ENCODE results near the gene MYMX.

Gene MYMX

DNA sequence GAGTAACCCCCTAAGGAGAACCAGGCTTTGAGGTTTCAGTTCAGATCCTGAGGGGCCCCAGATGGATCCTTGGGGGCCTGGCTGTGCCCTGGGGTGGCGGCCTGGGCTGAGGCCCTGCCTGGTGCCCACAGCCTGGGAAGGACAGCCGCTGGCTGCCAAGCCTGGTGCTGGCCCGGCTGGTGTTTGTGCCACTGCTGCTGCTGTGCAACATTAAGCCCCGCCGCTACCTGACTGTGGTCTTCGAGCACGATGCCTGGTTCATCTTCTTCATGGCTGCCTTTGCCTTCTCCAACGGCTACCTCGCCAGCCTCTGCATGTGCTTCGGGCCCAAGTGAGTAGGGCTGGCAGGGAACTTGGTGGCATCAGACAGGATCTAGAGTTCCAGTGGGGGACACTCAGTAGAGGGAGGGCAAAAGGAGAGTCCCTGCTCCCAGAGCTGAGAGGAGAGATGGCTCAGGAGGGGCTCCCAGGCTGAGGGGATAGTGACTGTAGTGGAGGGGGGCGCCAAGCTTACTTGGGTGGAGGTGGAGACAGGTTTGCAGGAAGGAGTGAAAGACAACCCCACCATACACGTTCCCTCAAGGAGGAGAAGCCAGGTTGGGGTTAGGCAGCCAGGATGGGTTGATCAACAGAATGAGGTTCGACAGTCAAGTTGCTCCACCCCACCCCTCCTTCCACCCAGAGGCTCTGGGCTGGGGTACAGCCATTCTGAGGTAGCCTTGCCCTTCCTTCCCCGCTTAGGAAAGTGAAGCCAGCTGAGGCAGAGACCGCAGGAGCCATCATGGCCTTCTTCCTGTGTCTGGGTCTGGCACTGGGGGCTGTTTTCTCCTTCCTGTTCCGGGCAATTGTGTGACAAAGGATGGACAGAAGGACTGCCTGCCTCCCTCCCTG, 16.2 kb downstream of the MYMX start:
- DNase-seq (ENCODE audit: low read depth), result no peak

DNA sequence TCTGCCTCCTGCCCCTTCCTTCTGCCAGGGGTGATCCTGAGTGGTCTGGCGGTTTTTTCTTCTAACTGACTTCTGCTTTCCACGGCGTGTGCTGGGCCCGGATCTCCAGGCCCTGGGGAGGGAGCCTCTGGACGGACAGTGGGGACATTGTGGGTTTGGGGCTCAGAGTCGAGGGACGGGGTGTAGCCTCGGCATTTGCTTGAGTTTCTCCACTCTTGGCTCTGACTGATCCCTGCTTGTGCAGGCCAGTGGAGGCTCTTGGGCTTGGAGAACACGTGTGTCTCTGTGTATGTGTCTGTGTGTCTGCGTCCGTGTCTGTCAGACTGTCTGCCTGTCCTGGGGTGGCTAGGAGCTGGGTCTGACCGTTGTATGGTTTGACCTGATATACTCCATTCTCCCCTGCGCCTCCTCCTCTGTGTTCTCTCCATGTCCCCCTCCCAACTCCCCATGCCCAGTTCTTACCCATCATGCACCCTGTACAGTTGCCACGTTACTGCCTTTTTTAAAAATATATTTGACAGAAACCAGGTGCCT, 16.9 kb downstream of the MYMX start:
- no peak for DNase-seq (ENCODE audit: low read depth)

DNA sequence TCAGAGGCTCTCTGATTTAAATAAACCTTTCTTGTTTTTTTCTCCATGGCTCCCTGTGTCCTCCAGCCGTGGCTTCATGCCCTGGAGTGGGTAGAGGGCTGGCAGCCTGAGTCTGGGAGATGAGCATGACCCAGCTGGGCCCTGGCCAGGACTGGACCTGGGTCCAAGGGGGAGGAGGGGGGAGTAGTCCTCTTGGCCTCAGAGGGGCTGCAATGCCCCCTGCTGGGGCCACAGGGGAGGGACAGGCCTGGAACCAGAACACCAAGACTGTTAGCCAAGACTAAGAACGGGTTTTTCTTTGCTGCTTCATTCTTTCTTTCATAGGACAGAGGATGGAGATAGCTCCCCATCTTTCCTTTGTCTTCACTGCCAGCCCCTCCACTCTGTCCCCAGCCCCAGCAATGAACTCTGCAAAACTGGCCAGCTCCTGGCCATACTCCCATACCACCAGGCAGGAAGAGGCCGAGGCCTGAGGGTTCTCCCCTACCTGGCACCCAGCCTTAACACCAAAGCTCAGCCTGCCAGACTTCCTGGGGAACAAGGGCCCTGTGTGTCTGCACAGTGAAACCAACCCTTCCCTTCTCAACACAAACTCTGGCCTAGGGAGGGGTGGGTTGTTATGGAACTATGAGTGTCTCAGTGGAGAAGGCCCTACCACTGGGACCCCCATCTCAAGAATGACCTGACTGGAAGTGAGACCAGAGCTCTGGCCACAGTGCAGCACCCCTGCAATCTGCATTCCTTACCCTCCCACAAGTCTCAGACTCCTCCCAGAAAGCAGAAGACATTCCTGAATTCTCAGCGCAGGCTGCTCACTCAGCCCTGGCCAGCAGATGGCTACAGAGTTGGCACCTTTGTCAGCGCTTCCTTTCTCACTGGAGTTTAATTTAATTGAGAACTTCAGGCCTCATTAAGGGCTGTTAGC, 17.6 kb downstream of the MYMX start:
- DNase-seq (ENCODE audit: low read depth), result no peak

DNA sequence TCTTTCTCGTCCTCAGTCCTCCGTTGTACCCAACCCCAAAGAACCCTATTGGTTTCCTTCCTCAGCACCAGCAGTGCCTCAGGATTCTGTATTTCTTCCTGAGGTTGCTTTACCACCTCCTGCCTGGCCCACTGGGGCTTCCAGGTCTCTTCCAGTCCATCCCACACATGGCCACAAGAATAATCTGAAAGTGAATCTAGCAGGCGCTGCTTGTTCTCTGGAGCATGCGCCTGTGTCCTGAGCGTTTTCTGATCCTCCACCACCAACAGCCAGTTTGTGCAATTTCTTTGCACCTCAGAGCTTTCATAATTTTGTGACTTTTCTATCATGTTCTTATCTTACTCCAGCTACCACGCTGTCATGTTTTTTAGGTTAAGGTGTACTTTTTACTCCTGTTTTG, 18.5 kb downstream of the MYMX start:
- DNase-seq (ENCODE audit: low read depth), result no peak

DNA sequence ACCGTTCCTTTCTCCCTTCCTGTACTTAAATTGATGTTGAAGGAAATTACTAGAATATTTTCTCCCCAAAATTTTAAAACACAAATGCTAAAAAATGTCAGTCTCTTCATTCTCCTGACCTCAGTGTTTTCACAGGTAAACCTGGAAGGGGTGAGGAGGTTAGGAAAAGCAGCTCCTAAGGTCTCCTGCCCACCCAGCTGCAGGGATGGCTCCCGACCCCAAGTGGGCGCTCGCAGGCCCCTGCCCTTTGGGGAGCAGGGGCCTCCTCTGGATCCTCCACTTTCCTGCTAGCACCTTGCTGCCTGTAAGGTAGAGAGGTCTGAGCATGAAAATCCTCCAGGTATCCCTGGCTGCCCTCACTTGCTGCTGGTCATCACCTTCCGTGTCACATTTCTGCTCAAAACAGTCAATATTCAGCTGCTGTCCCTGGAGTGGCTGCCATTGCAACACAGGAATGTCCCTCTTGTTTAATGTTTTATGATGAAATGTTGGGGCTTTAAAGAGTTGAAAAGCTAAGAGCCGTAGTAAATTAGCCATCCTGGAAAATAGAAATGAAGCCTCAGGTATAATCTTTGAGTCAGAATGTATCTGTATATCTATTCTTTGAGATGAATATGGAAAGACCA, 19.3 kb downstream of the MYMX start:
- no peak for DNase-seq (ENCODE audit: low read depth)

DNA sequence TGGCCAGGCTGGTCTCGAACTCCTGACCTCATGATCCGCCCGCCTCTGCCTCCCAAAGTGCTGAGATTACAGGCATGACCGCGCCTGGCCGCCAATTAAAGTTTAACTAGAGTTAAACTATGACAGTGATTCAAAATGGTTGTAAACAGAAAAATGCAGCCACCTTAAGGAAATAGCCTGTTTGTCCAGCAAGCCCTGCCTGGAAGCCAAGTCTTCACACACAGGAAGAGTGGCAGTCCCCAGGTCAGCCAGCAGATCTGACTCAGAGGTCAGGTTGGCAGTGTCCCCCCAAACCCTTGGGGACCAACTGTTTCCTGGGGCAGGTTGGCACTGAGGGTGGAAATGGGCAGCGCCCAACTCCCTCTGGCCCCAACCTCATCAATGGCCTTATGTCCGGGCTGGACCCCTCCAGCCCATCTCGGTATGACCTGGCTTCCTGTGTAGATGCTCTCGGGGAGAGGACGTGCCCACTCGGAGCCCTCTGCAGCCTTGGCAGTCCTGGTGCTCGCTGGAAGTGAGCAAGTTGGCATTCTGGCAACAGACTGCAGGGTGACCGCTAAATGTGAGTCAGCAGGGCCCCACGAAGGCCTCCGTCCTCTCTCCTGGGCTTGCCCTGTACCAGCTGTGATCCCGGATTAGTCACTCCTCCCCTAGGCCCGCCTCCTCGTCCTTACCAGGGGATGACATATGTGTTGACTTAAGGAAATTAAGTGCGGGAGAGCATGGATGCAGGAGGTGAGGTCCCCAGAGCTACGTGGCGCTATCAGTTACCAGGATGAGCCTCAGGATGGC, 20.5 kb downstream of the MYMX start:
- peak; percentile 91 for DNase-seq (ENCODE audit: low read depth)

DNA sequence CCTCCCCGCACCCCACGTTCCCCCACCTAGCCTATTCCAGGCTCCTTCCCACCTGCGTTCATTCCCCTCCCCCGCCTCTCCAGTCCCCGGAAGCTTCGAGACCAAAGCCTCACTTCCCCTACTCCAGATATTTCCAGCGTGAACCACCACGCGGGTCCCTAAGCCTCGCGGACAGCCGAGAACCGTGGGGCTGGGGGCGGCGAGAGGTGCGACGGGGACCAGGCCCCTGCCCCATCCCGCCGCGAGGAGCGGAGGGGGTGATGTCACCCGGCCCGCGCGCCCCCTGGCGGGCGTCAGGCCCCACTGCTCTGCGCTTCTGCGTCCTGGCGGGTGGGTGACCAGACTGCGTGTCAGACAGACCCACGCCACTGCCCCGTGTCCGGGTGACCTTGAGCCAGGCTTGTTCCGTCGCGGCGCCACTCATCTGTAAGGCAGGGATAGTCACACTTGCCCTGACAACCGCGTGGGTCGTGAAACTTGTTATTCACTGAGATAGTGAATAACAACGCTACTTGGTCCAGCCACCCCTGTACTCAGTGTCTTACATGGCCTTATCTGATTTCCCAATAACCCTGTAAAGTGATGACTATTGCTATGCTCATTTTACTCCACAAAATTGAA, 21.2 kb downstream of the MYMX start:
- DNase-seq (ENCODE audit: low read depth), result no peak

DNA sequence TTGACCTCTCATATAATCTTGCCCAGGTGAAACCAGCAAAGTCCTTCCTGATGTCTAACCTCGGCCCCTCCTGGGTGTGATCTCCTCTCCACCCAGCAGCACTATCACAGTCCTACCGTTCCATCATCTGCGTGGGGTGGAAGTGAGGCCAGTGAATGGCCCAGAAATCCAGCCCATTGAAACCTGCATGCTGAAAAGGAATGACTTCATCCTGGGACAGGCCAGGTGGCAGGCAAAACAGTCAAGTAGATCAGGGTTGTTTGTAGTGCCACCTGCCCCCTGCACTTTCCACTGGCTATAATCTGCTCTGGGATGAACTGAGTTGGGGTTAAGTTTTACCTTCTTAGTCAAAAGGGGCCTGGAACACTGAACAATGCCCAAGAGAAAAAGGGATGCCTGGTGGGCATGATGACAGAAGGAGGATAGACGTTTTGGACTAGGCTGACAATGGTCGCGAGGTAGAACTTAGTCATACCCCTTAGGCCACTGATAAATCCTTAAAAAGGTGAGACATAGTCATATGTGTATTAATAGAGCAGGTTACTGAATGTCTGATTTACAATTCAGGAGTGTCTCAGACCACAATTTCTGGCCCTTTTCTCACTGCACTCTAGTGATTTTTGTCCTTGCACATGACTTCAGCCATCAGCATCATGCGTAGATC, 22.1 kb downstream of the MYMX start:
- no peak for DNase-seq (ENCODE audit: low read depth)

DNA sequence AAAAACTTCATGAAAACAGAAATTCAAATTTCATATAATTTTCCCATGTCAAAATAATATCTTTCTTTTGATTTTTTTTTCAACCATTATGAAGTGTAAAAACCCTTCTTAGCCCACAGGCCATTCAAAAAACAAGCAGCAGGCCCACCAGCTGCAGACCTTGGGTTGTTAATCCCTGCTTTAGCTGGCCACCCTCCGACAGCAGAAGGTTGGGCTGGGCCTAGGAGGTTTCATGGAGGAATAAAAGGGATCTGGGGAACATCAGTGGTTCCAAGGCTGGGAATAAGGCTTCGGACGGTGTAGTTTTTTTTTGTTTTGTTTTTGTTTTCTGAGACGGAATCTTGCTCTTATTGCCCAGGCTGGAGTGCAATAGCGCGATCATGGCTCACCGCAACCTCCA, 26.6 kb downstream of the MYMX start:
- DNase-seq (ENCODE audit: low read depth), result no peak

DNA sequence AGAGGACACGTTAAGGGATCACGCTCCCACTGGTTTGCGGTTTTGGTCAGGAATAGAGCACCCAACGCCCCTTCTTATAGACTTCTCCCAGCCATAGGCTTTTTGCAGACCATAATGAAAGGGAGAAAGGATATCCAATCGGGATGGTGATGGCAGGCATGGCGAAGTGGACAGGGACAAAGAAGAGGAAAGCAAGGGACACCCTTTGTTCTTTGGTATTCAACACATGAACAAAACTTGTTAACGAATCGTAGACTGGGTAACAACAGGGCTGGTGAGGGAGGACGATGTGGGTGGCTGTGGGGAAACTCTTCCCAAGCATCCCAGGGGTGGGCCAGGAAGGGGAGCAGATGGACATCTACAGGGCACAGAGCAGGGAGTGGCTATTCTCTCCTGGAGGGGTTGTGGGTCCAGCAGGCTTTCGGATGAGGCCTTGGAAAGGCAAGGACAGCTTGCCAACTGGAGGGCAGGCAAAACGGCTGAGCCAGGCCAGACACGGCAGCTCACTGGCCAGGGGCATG, 28.7 kb downstream of the MYMX start:
- no peak for DNase-seq (ENCODE audit: low read depth)

DNA sequence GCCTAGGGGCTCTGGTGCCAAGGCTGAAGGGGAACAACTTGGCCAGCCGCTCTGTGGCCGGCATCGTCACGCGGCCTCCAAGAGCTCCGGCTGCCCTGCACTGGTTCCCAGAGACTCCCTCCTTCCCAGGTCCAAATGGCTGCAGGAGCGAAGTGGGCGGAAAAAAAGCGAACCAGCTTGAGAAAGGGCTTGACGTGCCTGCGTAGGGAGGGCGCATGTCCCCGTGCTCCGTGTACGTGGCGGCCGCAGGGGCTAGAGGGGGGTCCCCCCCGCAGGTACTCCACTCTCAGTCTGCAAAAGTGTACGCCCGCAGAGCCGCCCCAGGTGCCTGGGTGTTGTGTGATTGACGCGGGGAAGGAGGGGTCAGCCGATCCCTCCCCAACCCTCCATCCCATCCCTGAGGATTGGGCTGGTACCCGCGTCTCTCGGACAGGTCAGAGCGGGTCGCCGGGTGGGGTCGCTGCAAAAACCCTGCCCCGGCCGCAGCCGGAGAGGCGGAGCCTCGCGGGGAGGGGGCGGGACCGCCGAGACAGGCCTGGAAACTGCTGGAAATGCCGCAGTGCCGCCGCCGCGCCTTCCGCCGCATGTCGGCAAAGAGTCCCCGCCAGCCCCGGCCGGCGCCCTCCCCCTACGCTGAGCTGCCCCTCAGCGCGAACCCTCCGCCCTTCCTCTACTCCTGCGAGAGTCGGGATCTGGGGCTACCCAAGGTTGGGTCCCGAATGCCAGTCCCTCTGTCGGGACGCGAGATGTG, 29.4 kb downstream of the MYMX start:
- no peak for DNase-seq (ENCODE audit: low read depth)

DNA sequence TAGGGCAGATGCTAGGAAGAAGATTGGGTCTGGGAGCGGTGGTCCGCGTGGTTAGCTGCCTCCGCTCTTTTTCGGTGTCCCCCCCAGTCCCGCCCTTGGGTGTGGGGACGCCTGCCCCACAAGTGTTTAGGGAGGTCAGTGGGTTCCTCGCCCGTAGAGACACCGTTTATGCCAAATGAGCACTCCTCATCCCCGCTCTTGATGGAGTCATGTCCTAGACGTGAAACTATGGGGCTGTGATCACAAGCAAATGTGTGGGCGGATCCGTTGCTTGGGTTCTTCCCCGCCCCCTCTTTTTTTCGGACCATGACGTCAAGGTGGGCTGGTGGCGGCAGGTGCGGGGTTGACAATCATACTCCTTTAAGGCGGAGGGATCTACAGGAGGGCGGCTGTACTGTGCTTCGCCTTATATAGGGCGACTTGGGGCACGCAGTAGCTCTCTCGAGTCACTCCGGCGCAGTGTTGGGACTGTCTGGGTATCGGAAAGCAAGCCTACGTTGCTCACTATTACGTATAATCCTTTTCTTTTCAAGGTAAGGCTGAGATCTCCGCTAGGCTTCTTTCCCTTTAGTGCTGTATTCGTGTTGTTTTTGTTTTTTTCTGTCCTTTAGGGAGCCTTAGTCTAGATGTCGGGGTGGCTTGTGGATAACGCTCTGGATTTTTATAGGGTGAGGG, 30.1 kb downstream of the MYMX start, which contains the start of gene HSP90AB1:
Gene HSP90AB1 (plus strand): TSS at position 439 of the 675 bp plus-strand sequence. CDS start 1,529 bp downstream, outside the sequence.
- peak; percentile 97 for DNase-seq (ENCODE audit: low read depth)

DNA sequence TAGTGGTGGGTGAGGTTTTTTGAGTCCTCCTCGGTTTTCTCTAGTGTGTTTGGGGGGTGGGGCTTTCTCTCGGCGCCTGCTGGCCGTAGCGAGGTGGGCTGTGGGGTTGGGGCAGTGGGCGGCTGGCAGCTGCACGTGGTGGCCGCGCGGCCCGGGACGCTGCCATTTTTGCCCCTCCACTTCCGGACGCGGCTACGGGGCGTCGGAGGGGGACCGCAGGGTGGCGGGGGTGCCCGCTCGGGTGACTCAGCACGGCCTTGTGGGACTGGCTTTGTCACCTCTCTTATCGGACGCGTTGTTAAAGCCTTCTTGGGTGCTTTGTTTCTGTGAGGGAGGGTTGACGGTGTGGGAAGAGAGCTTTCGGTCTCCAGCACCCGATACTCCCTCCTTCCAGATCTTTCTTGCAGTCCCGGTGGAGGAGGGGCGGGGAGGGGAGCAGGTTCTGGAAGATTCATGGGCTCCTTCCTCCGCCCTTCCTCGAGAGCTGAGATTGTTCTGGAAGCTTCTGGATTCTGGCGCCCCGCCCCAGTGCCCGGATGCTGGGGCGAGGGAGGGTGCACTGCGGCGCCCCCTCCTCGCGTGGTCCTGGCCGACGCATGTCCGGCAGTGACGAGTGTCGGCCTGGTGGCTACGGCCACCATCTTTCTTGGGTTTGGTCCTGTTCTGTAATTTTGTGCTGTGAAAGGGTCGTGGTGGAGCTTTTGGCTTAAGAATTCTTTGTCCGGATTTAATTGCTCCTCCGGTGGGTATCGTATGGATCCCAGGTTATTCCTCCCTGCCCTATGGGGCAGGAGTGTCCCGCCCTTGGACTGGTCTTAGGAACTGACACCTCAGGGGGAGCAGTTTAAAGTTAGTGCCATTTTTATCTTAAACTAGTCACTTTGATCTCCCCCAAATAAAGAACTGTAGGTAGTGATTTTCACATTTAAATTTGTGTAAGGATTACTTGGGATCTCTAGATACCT, 30.9 kb downstream of the MYMX start:
- no peak for DNase-seq (ENCODE audit: low read depth)

DNA sequence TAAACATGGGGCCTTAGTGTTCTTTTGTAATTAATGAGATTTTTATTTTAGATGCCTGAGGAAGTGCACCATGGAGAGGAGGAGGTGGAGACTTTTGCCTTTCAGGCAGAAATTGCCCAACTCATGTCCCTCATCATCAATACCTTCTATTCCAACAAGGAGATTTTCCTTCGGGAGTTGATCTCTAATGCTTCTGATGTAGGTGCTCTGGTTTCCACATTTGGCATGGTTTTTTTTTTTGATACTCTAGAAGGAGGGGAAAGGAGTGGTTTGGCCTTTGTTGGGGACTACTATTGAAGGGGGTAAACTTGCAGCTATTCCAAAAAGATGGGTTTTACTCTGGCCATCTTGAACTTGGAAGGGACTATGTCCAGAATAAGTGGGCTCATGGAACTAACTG, 31.9 kb downstream of the MYMX start:
- DNase-seq (ENCODE audit: low read depth), result no peak

DNA sequence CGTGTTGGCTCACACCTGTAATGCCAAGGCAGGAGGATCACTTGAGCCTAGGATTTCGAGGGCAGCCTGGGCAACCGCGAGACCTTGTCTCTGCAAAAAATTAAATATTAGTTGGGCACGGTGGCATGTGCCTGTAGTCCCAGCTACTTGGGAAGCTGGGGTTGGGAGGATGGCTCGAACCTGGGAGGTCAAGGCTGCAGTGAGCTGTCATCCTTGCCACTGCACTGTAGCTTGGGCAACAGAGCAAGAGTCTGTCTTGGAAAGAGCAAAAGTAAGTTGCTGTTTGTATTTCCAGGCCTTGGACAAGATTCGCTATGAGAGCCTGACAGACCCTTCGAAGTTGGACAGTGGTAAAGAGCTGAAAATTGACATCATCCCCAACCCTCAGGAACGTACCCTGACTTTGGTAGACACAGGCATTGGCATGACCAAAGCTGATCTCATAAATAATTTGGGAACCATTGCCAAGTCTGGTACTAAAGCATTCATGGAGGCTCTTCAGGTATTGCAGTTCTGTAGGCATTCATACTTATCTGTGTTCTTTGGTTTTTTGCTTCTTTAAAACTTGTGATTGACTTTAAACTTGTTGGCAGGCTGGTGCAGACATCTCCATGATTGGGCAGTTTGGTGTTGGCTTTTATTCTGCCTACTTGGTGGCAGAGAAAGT, 32.5 kb downstream of the MYMX start:
- DNase-seq (ENCODE audit: low read depth), result no peak

DNA sequence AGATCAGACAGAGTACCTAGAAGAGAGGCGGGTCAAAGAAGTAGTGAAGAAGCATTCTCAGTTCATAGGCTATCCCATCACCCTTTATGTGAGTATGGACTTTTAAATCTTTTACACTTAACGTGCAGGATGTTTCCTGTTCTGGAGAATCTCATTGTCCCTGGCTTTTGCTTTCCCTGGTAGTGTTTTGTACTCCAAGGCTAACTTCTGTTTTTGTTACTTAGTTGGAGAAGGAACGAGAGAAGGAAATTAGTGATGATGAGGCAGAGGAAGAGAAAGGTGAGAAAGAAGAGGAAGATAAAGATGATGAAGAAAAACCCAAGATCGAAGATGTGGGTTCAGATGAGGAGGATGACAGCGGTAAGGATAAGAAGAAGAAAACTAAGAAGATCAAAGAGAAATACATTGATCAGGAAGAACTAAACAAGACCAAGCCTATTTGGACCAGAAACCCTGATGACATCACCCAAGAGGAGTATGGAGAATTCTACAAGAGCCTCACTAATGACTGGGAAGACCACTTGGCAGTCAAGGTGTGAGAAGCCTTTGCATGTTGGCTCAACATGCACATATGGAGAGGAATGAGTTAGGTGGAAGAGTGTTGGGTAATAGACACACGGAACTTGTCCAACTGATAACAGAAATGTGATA, 33.5 kb downstream of the MYMX start:
- no peak for DNase-seq (ENCODE audit: low read depth)

Measured in non-pigmented ciliary epithelial cell (primary cell).